HG03066 (cell line): ENCODE results near the gene NFIL3.
A peak's percentile ranks its signal among the peaks of the same experiment; 100 is the strongest.

Experiments used
- ATAC-seq: cut with Tn5 transposase; IDR thresholded peaks from one replicate; pipeline ENCODE4 v1.9.1; 2021; ENCODE audit warnings: low read depth; ENCODE audit not compliant: unreplicated experiment

Gene NFIL3

GRCh38 chr9:91361291-91362050 lies 62.2 kb downstream of the NFIL3 start, which contains the start of gene AUH:
Gene AUH, minus strand, starts transcription at chr9:91361918. Its CDS starts 29 bp downstream, at chr9:91361889.
- peak; percentile 79 for ATAC-seq

DNA sequence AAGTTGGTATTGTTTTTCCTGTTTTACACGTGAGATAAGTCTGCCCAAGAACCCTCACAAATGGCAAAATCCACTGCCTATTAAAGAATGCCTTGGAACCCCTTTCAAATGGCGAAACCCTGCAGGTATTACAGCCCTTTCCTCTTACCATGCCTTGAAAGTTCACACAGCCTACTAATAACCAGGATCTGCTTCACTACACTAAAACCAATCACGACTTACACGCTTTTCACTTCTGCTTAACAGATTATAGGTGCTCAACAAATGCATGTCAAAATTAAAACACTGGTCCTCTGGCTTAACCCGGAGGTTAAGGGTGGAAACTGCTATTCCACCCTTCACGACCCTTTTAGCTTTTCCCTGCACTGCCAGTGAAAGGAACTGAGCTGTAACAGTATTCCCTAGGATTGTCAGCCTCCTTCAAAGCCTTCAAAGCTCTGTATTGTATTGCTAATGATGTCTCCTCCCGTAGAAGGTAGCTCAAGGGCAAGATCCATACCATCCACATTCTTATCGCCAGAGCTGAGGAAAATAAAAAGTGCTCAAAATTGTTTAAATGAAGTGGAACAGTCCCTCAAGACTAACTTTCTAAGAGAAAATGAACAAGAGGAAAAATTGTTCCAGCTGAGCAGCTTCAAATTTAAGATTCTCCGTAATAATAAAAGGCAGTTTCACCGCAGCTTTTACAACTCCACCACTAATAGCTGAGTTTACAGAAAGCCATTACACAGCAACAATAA lies 62.9 kb downstream of the NFIL3 start:
- no peak for ATAC-seq

- no peak for ATAC-seq
These were observed 63.7 kb downstream of the NFIL3 start for GRCh38 chr9:91359734-91360470.

DNA sequence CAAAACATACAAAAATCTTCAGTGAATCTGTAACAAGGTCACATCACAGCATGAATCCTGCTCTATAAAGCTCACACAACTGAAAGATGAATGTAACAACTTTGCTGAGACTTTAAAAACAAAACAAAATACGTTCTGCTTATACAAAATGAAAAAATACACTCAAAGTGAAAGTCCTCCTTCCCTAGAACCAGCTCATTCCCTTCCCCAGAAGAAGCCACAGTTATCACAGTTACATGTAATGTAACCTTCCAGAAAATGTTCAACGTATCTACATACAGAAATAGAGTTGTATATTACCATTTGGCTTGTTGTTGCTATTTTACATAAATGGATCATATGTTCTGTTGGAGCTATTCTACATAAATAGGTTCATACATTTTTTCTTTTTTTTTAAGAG lies 64.5 kb downstream of the NFIL3 start:
- ATAC-seq = no peak
